RWPE1 (cell line): ENCODE measurements around the gene OGFOD2.

Source experiments
- CTCF ChIA-PET: fragments of 350-600 bp; sonication (Branson Sonifier 250); formaldehyde crosslinking; extraction: SDS; loops from one replicate; lab custom pipeline; 2021; lab: Yijun Ruan, JAX
- POLR2A ChIA-PET: fragments of 400-600 bp; formaldehyde crosslinking; extraction: SDS; loops from one replicate; lab custom pipeline; 2020; ENCODE audit warnings: antibody characterized with exemption; ENCODE audit not compliant: low non-redundant PET; lab: Yijun Ruan, JAX
- DNase-seq: peaks from one replicate; pipeline ENCODE4 v3.0.0; 2012; ENCODE audit warnings: low spot score
- H3K27ac ChIP-seq: fragments of 450-650 bp; 2 replicates; pipeline ENCODE4 v1.5.1; 2017
- CTCF ChIP-seq: fragments of 450-650 bp; conservative IDR thresholded peaks from 2 replicates; pipeline ENCODE4 v1.5.1; 2017; ENCODE audit warnings: low read depth, mild to moderate bottlenecking

The OGFOD2 gene

GRCh38 chr12:122997343-122998250, 22.6 kb downstream of the OGFOD2 start:
- POLR2A ChIA-PET: no interaction called here
- H3K27ac ChIP-seq: no peak overlapping the region
- CTCF ChIA-PET: no interaction called here
- DNase-seq: no peak
- TF ChIP-seq CTCF: no peak

GRCh38 chr12:122998316-122998715, 23.3 kb downstream of the OGFOD2 start:
- POLR2A ChIA-PET: no interaction called here
- CTCF ChIA-PET: interaction anchor here (0.6 kb wide), 1 partner anchor 153 kb away, joined by 4 read pairs; no protein-coding TSS in a partner anchor
- DNase-seq: no peak

GRCh38 chr12:122999196-122999946, 24.3 kb downstream of the OGFOD2 start:
- ChIA-PET CTCF (no interaction called here), POLR2A (no interaction called here)
- H3K27ac ChIP-seq: no peak overlapping the region
- DNase-seq: no peak
- TF ChIP-seq CTCF: no peak

More at GRCh38 chr12:122998316-122998715, 23.3 kb downstream of the OGFOD2 start:
- no peak overlapping the region for H3K27ac ChIP-seq
- no peak for TF ChIP-seq CTCF

- CTCF ChIA-PET: no interaction called here
These were observed 25.0 kb downstream of the OGFOD2 start for GRCh38 chr12:122999986-123000420.

GRCh38 chr12:123000578-123000977, 25.5 kb downstream of the OGFOD2 start:
- no peak for DNase-seq
- TF ChIP-seq CTCF: no peak
- CTCF ChIA-PET: no interaction called here
- H3K27ac ChIP-seq: no peak overlapping the region
- POLR2A ChIA-PET: no interaction called here

More at GRCh38 chr12:122999986-123000420, 25.0 kb downstream of the OGFOD2 start:
- no peak overlapping the region for H3K27ac ChIP-seq
- DNase-seq: no peak
- TF ChIP-seq CTCF: no peak
- POLR2A ChIA-PET: no interaction called here

GRCh38 chr12:123001464-123001863, 26.4 kb downstream of the OGFOD2 start:
- POLR2A ChIA-PET: no interaction called here
- H3K27ac ChIP-seq: no peak overlapping the region
- no peak for TF ChIP-seq CTCF
- no peak for DNase-seq
- CTCF ChIA-PET: interaction anchor here (0.7 kb wide), 1 partner anchor 266 kb away, joined by 3 read pairs; no protein-coding TSS in a partner anchor
